SK-N-MC (cell line): ENCODE measurements around the gene IFNL4.

Experiments used
- EZH2 ChIP-seq: fragments of 200-600 bp; sonication (generic); IDR thresholded peaks from one replicate; pipeline ENCODE4 v1.6.1; 2017; ENCODE audit warnings: antibody characterized with exemption
- FOXP2 ChIP-seq: optimal IDR thresholded peaks from 2 replicates; pipeline ENCODE3; 2011; ENCODE audit warnings: mild to moderate bottlenecking, moderate library complexity; ENCODE audit not compliant: insufficient read depth; ENCODE audit errors: extremely low read length, control extremely low read depth
- POLR2AphosphoS5 ChIP-seq: IDR thresholded peaks from 2 replicates; pipeline ENCODE4 v1.6.1; 2012; ENCODE audit warnings: mild to moderate bottlenecking, low read depth, low read length, borderline replicate concordance

DNA sequence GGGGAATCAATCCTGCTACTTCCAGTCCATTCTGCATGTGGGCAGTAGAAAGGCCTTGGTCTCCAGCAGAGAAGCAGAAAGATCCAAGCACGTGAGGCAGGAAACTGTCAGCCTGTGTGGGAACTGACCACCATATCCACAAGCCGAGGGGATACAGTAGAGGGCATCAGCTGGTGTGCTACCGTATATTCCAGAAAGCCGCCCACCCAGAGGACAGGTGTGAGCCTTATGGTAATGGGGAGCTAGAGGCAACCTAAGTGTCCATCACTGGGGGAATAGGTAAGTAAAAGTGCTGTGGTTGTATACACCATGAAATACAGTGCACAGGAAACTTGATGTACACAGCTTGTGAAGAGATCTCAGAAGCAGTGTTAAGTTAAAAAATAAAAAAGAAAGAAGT is 44.7 kb upstream of the IFNL4 start:
- no peak for TF ChIP-seq EZH2
- no peak for TF ChIP-seq FOXP2
- no peak for TF ChIP-seq POLR2AphosphoS5
